GM15510 (cell line): ENCODE data around the gene TTBK2.

Source experiments
- POLR2A ChIP-seq: IDR thresholded peaks from 3 replicates; pipeline ENCODE4 v1.6.1; 2011; ENCODE audit warnings: borderline replicate concordance; ENCODE audit not compliant: insufficient read length; ENCODE audit errors: extremely low read depth

Gene TTBK2

GRCh38 chr15:42731461-42731860 is 189.1 kb downstream of the TTBK2 start:
- TF ChIP-seq POLR2A = no peak

GRCh38 chr15:42730536-42730935 is 190.0 kb downstream of the TTBK2 start:
- no peak for TF ChIP-seq POLR2A

- TF ChIP-seq POLR2A = no peak
Measured at GRCh38 chr15:42730135-42730534, 190.4 kb downstream of the TTBK2 start.

- TF ChIP-seq POLR2A = no peak
Measured at GRCh38 chr15:42729409-42729808, 191.2 kb downstream of the TTBK2 start.

GRCh38 chr15:42728972-42729371 is 191.6 kb downstream of the TTBK2 start:
- TF ChIP-seq POLR2A = no peak

GRCh38 chr15:42728560-42728959 is 192.0 kb downstream of the TTBK2 start:
- TF ChIP-seq POLR2A = no peak

- no peak for TF ChIP-seq POLR2A
Measured at GRCh38 chr15:42727750-42728381, 192.7 kb downstream of the TTBK2 start.

- TF ChIP-seq POLR2A = no peak
Measured at GRCh38 chr15:42726114-42726513, 194.5 kb downstream of the TTBK2 start.

GRCh38 chr15:42725331-42725903 is 195.2 kb downstream of the TTBK2 start:
- no peak for TF ChIP-seq POLR2A

GRCh38 chr15:42724276-42724675 is 196.3 kb downstream of the TTBK2 start:
- no peak for TF ChIP-seq POLR2A

- TF ChIP-seq POLR2A = no peak
Measured at GRCh38 chr15:42723068-42723467, 197.5 kb downstream of the TTBK2 start.

- no peak for TF ChIP-seq POLR2A
Measured at GRCh38 chr15:42721916-42722315, 198.7 kb downstream of the TTBK2 start.

- no peak for TF ChIP-seq POLR2A
Measured at GRCh38 chr15:42721016-42721415, 199.6 kb downstream of the TTBK2 start.

GRCh38 chr15:42720071-42720470 is 200.5 kb downstream of the TTBK2 start:
- TF ChIP-seq POLR2A = no peak

GRCh38 chr15:42719043-42719442 is 201.5 kb downstream of the TTBK2 start:
- no peak for TF ChIP-seq POLR2A

- TF ChIP-seq POLR2A = no peak
Measured at GRCh38 chr15:42716626-42717025, 204.0 kb downstream of the TTBK2 start.
